ENCODE measurements around the gene TBC1D14. TPM values are rescaled to one million over a fixed set of nuclear protein-coding genes. Genes with fewer than 3 reads are reported as not detected.

Gene TBC1D14
- polyA plus RNA-seq, 1 experiment, result 35.8 TPM

DNA sequence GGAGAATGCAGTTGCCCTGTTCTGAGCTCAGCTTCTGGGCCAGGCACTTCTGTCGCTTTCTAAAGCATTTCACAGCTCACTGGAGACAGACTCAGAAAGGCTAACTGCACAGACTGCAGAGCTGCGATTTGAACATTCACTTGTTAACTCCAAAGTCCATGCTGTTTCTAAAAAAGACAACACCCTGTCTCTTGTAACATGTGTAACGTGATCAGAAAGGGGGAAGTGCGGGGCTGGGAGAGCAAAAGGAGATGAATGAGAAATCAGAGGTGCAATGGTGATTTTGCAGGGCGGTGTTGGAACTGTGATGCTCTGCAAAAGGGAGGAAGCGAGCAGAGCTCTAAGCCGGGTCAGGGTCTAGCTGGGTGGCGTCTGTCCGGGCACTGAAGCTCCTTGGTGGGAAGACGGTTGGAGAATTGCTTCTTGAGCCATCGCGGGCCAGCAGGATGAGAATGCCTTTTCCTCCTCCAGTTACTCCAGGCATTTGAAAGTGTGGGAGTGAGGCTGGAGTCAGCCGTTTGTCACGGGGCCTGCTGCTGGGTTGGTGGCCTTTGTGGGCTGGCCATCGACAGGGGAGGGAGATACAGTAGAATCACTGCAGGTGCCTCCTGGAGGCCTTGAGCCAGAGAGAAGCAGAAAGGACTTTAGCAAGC lies 20.3 kb downstream of the TBC1D14 start:
- H3K36me3 ChIP-seq (ENCODE audit: control insufficient read depth, insufficient read depth, low read length), result peaks cover 3% of the 10 kb centered on the region
- H3K4me3 ChIP-seq (ENCODE audit: low read depth, low read length), result no peak overlapping the region
- POLR2A ChIA-PET, result no interaction called here
- TF ChIP-seq, protein P1, sequence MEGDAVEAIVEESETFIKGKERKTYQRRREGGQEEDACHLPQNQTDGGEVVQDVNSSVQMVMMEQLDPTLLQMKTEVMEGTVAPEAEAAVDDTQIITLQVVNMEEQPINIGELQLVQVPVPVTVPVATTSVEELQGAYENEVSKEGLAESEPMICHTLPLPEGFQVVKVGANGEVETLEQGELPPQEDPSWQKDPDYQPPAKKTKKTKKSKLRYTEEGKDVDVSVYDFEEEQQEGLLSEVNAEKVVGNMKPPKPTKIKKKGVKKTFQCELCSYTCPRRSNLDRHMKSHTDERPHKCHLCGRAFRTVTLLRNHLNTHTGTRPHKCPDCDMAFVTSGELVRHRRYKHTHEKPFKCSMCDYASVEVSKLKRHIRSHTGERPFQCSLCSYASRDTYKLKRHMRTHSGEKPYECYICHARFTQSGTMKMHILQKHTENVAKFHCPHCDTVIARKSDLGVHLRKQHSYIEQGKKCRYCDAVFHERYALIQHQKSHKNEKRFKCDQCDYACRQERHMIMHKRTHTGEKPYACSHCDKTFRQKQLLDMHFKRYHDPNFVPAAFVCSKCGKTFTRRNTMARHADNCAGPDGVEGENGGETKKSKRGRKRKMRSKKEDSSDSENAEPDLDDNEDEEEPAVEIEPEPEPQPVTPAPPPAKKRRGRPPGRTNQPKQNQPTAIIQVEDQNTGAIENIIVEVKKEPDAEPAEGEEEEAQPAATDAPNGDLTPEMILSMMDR (IDR thresholded peaks at IDR 0.05; ENCODE audit: insufficient read depth, low read depth, low read length), result no peak
- CTCF ChIA-PET, result interaction anchor here (0.9 to 2.5 kb wide), 3 partner anchors 10 to 17 kb away, joined by 3 to 7 read pairs (median 5); no protein-coding TSS in a partner anchor
- no peaks in the 10 kb centered on the region for H3K27me3 ChIP-seq (ENCODE audit: control insufficient read depth, insufficient read depth, low read length)
- no peak for DNase-seq (ENCODE audit: low read depth)

DNA sequence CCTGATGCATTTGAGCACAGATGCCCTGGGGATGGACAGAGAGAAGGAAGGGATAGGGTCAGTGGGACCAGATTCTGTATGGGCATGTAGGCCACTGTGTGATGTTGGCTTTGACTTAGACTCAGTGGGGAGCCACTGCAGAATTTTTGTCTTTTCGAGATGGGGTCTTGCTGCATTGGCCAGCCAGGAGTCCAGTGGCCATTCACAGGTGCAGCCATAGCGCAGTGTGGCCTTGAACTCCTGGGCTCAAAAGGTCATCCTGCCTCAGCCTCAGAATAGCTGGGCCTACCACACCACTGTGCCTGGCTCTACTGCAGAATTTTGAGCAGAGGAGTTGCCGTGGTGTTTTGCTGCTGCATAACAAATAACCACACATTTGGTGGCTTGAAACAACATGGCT lies 22.8 kb downstream of the TBC1D14 start:
- CTCF ChIA-PET, result interaction anchor here (2.1 kb wide), 1 partner anchor 42 kb away, joined by 6 read pairs; no protein-coding TSS in a partner anchor

DNA sequence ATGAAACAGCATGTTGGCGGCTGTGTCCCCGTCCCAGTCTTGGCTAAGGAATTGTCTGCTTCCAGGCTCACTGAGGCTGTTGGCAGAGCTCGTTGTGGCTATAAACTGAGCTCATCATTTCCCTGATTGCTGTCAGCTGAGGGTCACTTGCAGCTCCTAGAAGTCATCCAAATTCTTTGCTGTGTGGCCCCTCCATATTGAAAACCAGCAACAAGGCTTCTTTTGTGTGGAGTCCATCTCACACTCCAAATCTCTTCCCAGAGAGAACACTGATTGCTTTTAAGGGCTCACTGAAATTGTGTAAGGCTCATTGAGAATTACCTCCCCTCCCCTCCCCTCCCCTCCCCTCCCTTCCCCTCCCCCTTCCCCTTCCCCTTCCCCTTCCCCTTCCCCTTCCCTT lies 23.3 kb downstream of the TBC1D14 start:
- Histone ChIP-seq H3K27me3 (ENCODE audit: control insufficient read depth, insufficient read depth, low read length) (no peaks in the 10 kb centered on the region), H3K36me3 (ENCODE audit: control insufficient read depth, insufficient read depth, low read length) (peaks cover 2% of the 10 kb centered on the region; the same call in 1 of the 2 replicates), H3K4me3 (ENCODE audit: low read depth, low read length) (no peak overlapping the region)
- DNase-seq (ENCODE audit: low read depth), result no peak
- TF ChIP-seq, protein P1 (IDR thresholded peaks at IDR 0.05; ENCODE audit: insufficient read depth, low read depth, low read length), result no peak
- POLR2A ChIA-PET, result no interaction called here
- CTCF ChIA-PET, result interaction anchor here (2.1 kb wide), 1 partner anchor 41 kb away, joined by 6 read pairs; no protein-coding TSS in a partner anchor

More for the DNA sequence above, 22.8 kb downstream of the TBC1D14 start:
- POLR2A ChIA-PET, result no interaction called here
- DNase-seq (ENCODE audit: low read depth), result no peak
- H3K4me3 ChIP-seq (ENCODE audit: low read depth, low read length), result no peak overlapping the region
- no peaks in the 10 kb centered on the region for H3K27me3 ChIP-seq (ENCODE audit: control insufficient read depth, insufficient read depth, low read length)
- peaks cover 2% of the 10 kb centered on the region; the same call in 1 of the 2 replicates for H3K36me3 ChIP-seq (ENCODE audit: control insufficient read depth, insufficient read depth, low read length)
- TF ChIP-seq, protein P1 (IDR thresholded peaks at IDR 0.05; ENCODE audit: insufficient read depth, low read depth, low read length), result no peak

DNA sequence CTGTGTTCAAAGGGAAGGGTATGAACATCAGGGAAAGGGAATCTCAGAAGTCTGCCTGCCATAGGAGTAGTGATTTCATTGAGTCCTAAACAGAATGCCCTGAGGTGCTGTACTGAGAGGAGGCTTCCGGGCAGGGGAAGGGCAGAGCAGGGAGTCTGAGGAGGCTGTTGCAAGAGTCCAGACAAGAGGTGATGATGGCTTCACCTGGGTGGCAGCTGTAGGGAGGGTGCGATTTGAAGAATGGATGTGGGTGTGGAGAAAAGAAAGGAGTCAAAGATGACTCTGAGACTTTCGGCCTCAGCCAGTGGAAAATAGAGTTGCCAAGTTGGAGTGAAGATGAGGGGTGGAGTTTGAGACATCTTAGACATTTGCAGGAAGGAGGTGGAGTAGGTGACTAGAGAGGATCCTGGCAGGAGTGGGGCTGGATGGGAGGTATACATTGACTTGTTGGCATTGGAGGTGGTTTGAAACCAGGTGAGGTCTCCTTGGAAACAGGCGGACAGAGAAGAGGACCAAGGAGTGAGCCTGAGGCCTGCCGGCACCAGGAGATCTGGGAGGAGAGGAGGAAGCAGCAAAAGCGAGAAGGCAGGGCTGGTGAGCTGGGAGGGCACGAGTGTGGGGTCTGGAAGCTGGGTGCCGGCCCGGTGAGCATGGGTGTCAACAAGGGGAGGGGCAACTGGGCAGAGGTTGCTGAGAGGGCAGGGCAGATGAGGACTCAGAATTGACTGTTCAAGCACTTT lies 24.2 kb downstream of the TBC1D14 start:
- POLR2A ChIA-PET, result no interaction called here
- CTCF ChIA-PET, result interaction anchor here (1.0 to 1.1 kb wide), 2 partner anchors 40 to 41 kb away, joined by 3 read pairs; no protein-coding TSS in a partner anchor
- TF ChIP-seq, protein P1 (IDR thresholded peaks at IDR 0.05; ENCODE audit: insufficient read depth, low read depth, low read length), result no peak

DNA sequence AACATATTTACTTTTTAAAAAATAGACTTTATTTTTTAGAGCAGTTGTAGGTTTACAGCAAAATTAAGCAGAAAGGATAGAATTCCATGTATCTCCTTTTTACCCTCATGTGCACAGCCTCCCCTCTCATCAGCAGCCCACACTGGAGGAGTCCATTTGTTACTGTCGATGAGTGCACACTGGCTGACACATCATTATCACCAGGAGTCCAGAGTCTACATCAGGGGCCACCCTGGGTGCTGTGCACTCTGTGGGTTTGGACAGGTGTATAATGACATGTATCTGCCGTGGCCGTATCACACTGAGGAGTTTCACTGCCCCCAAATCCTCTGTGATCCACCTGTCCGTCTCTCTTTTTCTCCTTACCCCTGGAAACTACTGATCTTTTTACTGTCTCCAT lies 26.3 kb downstream of the TBC1D14 start:
- TF ChIP-seq, protein P1 (IDR thresholded peaks at IDR 0.05; ENCODE audit: insufficient read depth, low read depth, low read length), result no peak
- ChIA-PET CTCF (no interaction called here), POLR2A (no interaction called here)
- Histone ChIP-seq H3K4me3 (ENCODE audit: low read depth, low read length) (no peak overlapping the region), H3K27me3 (ENCODE audit: control insufficient read depth, insufficient read depth, low read length) (no peaks in the 10 kb centered on the region), H3K36me3 (ENCODE audit: control insufficient read depth, insufficient read depth, low read length) (peaks cover 2% of the 10 kb centered on the region; the same call in 1 of the 2 replicates)
- DNase-seq (ENCODE audit: low read depth), result no peak

More for the DNA sequence above, 24.2 kb downstream of the TBC1D14 start:
- Histone ChIP-seq H3K27me3 (ENCODE audit: control insufficient read depth, insufficient read depth, low read length) (no peaks in the 10 kb centered on the region), H3K4me3 (ENCODE audit: low read depth, low read length) (no peak overlapping the region), H3K36me3 (ENCODE audit: control insufficient read depth, insufficient read depth, low read length) (peaks cover 2% of the 10 kb centered on the region; the same call in 1 of the 2 replicates)
- DNase-seq (ENCODE audit: low read depth), result no peak
